ENCODE measurements around the gene ICAM1.
"Not testable (repeated sequence)": the region's sequence is repeated elsewhere in the genome, so short reads cannot be mapped to it uniquely, and the experiment has no call there.

The ICAM1 gene

GRCh38 chr19:10274589-10274988 is 3.7 kb downstream of the ICAM1 start:
- no peak for DNase-seq (ENCODE audit: low read depth in 2 of 2)

GRCh38 chr19:10277795-10278589 is 7.1 kb downstream of the ICAM1 start:
- DNase-seq (ENCODE audit: low read depth in 2 of 2) = no peak

DNA sequence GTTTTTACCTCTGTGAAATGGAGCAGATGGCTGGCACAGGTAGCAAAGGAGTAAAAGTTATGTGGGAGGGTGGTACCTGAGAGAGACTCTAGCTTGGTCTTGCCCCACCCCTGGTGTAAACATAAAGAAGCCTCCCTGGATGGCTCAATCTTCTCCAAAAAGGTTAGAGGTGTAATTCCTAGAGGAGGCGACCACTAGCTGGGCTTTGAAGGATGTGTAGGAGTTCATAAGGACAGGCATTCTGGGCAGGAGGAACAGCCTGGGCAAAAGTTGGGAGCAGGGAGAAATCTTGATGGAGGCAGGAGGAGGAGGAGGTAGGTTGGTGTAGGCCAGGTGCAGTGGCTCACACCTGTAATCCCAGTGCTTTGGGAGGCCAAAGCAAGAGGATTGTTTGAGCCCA is 8.0 kb downstream of the ICAM1 start:
- DNase-seq (ENCODE audit: low read depth in 2 of 2) = no peak

DNA sequence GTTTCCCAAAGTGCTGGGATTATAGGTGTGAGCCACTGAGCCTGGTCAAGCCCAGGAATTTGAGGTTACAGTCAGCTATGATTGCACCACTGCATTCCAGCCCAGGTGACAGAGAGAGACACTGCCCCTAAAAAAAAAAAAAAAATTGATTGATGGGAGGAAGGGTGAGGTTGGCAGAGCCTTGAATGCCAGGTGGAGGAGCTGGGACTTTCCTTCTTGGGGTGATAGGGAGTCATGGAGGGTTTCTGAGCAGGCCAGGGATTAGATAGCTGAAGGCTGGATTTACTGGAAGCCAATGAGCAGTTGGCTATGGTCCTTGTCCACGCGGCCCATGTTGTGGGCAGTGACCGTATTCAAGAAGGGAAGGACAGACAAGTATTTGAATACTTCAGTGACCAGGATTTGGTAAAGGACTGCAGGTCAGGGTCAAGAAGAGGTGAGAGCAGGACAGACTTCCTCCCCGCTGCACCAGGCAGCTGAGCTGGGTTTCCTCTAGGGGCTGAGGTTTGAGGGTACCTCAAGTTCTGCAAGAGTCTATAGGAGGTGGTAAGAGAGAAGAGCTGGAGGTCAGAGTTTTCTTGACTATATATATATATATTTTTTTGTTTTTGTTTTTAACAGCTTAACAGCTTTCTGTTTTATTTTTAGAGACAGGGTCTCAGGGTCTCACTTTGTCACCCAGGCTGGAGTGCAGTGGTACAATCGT is 9.0 kb downstream of the ICAM1 start:
- no peak for DNase-seq (ENCODE audit: low read depth in 2 of 2)

DNA sequence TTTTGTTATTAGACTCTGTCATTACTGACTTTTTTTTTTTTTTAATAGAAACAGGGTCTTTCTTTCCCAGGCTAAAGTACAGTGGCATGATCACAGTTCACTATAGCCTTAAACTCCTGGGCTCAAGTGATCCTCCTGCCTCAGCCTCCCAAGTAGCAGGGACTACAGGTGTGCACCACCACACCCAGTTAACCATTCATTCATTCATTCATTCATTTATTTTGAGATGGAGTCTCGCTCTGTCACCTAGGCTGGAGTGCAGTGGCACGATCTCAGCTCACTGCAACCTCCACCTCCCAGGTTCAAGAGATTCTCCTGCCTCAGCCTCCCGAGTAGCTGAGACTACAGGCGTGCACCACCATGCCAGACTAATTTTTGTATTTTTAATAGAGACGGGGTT is 11.1 kb downstream of the ICAM1 start:
- not testable (repeated sequence) for DNase-seq (ENCODE audit: low read depth in 2 of 2)

GRCh38 chr19:10283301-10284064 is 12.6 kb downstream of the ICAM1 start:
- no peak for DNase-seq (ENCODE audit: low read depth in 2 of 2)

- no peak for DNase-seq (ENCODE audit: low read depth in 2 of 2)
Observed at GRCh38 chr19:10284065-10284959, 13.4 kb downstream of the ICAM1 start.

- no peak for DNase-seq (ENCODE audit: low read depth in 2 of 2)
Observed at GRCh38 chr19:10284960-10285278, 14.0 kb downstream of the ICAM1 start.

DNA sequence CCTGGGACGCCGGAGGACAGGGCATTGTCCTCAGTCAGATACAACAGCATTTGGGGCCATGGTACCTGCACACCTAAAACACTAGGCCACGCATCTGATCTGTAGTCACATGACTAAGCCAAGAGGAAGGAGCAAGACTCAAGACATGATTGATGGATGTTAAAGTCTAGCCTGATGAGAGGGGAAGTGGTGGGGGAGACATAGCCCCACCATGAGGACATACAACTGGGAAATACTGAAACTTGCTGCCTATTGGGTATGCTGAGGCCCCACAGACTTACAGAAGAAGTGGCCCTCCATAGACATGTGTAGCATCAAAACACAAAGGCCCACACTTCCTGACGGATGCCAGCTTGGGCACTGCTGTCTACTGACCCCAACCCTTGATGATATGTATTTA is 14.5 kb downstream of the ICAM1 start:
- DNase-seq (ENCODE audit: low read depth in 2 of 2) = no peak

- DNase-seq (ENCODE audit: low read depth in 2 of 2) = no peak
Observed at GRCh38 chr19:10286803-10287737, 16.1 kb downstream of the ICAM1 start, which contains the start of gene ICAM4. Gene ICAM4, plus strand, starts transcription at chr19:10286955. Its CDS starts 58 bp downstream, at chr19:10287013.

DNA sequence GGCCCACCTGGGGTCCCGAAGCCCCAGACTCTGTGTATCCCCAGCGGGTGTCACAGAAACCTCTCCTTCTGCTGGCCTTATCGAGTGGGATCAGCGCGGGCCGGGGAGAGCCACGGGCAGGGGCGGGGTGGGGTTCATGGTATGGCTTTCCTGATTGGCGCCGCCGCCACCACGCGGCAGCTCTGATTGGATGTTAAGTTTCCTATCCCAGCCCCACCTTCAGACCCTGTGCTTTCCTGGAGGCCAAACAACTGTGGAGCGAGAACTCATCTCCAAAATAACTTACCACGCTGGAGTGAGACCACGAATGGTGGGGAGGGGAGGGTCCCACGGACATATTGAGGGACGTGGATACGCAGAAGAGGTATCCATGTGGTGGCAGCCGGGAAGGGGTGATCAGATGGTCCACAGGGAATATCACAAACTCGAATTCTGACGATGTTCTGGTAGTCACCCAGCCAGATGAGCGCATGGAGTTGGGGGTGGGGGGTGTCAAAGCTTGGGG is 17.8 kb downstream of the ICAM1 start:
- no peak for DNase-seq (ENCODE audit: low read depth in 2 of 2)

DNA sequence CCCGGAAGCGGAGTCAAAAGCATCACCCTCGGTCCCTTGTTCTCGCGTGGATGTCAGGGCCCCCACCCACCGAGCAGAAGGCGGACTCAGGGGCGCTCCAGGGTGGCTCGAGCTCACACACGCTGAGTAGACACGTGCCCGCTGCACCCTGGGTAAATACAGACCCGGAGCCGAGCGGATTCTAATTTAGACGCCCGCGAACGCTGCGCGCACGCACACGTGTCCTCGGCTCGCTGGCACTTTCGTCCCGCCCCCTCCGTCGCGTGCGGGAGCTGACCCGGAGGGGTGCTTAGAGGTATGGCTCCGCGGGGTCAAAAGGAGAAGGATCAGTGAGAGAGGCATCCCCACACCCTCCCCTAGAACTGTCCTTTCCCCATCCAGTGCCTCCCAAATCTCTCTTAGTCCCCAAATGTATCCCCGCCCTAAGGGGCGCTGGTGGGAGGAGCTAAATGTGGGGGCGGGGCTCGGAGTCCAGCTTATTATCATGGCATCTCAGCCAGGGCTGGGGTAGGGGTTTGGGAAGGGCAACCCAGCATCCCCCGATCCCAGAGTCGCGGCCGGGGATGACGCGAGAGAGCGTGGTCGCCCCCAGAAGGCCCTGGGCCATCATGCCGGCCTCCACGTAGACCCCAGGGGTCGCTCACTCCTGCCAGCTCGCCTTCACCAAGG is 18.4 kb downstream of the ICAM1 start:
- no peak for DNase-seq (ENCODE audit: low read depth in 2 of 2)

DNA sequence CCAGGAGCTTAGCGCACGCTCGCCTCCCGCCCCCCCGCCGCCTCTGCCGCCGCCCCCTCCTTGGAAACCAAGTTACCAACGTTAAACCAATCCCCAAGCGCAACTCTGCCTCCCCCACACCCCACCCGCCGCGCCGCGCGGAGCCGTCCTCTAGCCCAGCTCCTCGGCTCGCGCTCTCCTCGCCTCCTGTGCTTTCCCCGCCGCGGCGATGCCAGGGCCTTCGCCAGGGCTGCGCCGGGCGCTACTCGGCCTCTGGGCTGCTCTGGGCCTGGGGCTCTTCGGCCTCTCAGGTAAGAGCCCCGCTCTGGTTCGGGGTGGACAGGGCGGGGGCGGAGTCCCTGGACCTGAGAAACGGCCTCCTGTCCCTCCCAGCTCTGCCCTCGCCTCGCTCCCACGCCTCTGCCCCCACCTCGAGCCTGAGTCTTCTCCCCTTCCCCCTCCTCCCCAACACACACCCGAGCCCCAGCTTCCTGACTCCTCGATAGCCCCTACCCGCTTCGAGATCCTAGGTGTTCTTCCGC is 19.0 kb downstream of the ICAM1 start, which contains the start of gene ICAM5:
Gene ICAM5 (plus strand): TSS at position 117 of the 521 bp plus-strand sequence. CDS start 92 bp downstream, at position 209.
- DNase-seq (ENCODE audit: low read depth in 2 of 2) = no peak

GRCh38 chr19:10290357-10290875 is 19.5 kb downstream of the ICAM1 start:
- no peak for DNase-seq (ENCODE audit: low read depth in 2 of 2)

GRCh38 chr19:10290876-10291553 is 20.1 kb downstream of the ICAM1 start:
- no peak for DNase-seq (ENCODE audit: low read depth in 2 of 2)

DNA sequence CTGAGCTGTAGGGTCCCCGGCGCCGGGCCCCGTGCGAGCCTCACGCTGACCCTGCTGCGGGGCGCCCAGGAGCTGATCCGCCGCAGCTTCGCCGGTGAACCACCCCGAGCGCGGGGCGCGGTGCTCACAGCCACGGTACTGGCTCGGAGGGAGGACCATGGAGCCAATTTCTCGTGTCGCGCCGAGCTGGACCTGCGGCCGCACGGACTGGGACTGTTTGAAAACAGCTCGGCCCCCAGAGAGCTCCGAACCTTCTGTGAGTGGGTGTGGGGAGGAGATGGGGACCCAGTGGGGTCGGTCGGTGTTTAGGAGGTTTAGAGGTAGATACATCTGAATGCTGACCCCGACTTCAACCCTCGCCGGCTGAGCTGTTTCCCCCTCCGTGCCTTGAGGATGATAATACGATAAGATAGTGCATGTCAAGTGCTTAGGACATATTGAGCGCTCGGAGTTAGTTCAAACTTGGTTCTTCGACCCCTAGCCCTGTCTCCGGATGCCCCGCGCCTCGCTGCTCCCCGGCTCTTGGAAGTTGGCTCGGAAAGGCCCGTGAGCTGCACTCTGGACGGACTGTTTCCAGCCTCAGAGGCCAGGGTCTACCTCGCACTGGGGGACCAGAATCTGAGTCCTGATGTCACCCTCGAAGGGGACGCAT is 20.8 kb downstream of the ICAM1 start:
- no peak for DNase-seq (ENCODE audit: low read depth in 2 of 2)

DNA sequence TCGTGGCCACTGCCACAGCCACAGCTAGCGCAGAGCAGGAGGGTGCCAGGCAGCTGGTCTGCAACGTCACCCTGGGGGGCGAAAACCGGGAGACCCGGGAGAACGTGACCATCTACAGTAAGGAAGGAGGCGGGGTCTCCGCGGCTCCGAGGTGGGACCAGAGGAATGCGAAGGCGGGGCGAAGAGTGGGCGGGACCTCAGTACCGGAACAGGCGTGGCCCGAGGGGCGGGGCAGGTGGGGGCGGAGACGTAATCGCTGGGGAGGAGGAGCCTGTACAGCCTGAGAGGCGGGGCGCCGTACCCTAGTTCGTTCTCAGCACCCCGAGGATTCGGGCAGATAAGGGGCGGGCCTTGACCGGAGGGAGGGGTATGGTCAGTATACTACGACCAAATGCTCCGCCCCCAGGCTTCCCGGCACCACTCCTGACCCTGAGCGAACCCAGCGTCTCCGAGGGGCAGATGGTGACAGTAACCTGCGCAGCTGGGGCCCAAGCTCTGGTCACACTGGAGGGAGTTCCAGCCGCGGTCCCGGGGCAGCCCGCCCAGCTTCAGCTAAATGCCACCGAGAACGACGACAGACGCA is 21.4 kb downstream of the ICAM1 start:
- peak in 1 of 2 experiments; percentile 32 for DNase-seq (ENCODE audit: low read depth in 2 of 2)
